ENCODE results near the gene SMIM7.
"Not testable (repeated sequence)": the region's sequence is repeated elsewhere in the genome, so short reads cannot be mapped to it uniquely, and the experiment has no call there.

SMIM7 gene

DNA sequence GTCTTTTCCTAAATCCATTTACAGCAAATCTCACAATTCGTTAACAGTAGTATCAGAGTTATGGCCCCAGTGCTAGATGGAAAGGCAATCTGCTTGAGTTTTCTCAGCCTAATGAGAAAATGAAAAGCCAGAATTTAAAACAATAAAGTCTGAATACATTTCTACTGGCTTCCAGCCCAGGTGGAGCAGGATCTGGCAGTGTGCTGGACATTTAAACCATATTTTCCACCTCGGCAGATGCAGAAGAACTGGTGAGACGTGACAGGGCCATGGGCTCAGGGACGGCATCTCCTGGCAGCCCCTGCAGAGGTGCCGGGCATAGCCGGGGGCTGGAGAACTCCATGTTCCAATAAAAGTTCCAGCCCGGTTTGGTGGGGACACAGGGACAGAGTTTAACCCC, 7.1 kb downstream of the SMIM7 start:
- FAIRE-seq: no peak
- TF ChIP-seq POLR2AphosphoS5 (IDR thresholded peaks at IDR 0.05; ENCODE audit: low read depth, low read length) (no peak), TAF1 (IDR thresholded peaks at IDR 0.05; ENCODE audit: borderline replicate concordance, low read depth, low read length) (no peak), POLR2A (IDR thresholded peaks at IDR 0.05; ENCODE audit: low read depth, low read length) (no peak)
- DNase-seq (ENCODE audit: insufficient read length): no peak

DNA sequence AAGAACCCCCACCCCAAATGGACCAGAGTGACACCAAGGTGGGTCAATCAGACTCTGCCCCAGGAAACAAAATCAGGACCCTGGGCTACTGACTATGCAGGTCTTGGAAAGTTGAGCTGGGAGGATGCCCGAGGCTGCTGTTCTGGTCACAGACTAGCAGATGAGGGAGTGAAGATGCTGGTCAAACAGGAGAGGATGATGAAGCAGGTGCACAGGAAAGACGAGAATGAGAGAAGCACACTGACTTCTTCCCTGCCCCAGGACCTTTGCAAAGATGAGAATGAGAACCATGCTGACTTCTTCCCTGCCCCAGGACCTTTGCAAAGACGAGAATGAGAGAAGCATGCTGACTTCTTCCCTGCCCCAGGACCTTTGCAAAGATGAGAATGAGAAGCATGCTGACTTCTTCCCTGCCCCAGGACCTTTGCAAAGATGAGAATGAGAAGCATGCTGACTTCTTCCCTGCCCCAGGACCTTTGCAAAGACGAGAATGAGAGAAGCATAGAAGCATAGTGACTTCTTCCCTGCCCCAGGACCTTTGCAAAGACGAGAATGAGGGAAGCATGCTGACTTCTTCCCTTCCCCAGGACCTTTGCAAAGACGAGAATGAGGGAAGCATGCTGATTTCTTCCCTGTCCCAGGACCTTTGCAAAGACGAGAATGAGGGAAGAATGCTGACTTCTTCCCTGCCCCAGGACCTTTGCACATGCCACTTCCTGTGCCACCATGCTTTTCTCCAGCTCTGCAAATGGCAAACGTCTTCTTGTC, 8.3 kb downstream of the SMIM7 start:
- not testable (repeated sequence) for FAIRE-seq; DNase-seq (ENCODE audit: insufficient read length)

DNA sequence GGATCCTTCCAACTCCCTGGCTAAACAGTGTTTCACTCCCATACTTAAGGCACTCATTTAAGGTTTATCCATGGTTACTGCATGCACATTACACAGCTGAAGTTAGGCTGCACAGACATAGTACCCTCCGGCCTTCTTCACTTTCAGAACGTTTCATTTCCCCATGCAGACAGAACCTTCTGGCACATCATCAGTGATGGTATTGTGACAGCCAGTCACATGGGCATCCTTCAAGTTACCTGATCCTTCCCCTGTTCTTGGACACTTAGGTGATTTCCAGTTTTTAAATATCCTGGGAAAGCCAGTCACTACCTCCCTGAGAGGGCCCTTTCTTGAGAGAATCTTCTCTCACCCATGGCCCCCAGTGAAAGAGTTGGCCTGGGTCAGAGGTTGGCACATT, 9.1 kb downstream of the SMIM7 start:
- no peak for DNase-seq (ENCODE audit: insufficient read length)
- TF ChIP-seq POLR2A (IDR thresholded peaks at IDR 0.05; ENCODE audit: low read depth, low read length): peak; percentile 25; the same call in 1 of the 2 replicates
- no peak for TF ChIP-seq TAF1 (IDR thresholded peaks at IDR 0.05; ENCODE audit: borderline replicate concordance, low read depth, low read length)
- TF ChIP-seq POLR2AphosphoS5 (IDR thresholded peaks at IDR 0.05; ENCODE audit: low read depth, low read length): no peak
- no peak for FAIRE-seq

DNA sequence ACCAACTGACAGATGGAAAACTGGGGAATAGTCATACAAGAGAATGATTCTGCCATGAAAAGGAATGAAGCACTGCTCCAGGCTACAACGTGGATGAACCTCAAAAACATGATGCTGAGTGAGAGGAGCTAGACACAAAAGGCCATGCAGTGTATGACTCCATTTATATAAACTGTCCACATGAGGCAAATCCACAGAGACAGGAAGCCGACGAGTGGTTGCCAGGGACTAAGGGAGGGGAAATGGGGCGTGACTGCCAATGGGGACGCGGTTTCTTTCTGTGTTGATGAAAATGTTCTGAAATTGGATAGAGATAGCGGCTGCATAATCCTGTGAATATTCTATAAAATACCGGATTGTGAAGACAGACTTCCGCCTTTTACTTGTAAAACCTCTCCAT, 10.2 kb downstream of the SMIM7 start:
- no peak for TF ChIP-seq POLR2AphosphoS5 (IDR thresholded peaks at IDR 0.05; ENCODE audit: low read depth, low read length)
- TF ChIP-seq TAF1 (IDR thresholded peaks at IDR 0.05; ENCODE audit: borderline replicate concordance, low read depth, low read length): no peak
- FAIRE-seq: no peak
- DNase-seq (ENCODE audit: insufficient read length): no peak

DNA sequence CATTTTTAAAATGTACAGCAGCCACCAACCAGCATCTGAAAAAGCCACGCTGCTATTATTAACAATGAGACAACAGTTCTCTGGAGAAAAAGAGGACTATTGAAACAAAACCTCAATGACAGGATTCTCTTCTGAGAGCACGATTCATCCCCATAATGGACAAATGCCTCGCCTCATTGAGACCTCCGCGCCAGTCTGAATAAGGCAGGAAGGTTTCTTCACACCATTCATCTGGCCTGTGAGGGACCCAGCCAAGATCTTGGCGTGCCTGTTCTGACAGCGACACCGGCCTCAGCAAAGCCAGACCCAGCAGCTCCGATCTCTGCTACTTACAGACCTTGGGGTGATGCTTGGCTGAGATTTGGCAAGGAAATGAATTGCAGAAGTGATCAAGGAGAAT, 14.8 kb downstream of the SMIM7 start:
- TF ChIP-seq TAF1 (IDR thresholded peaks at IDR 0.05; ENCODE audit: borderline replicate concordance, low read depth, low read length) (no peak), POLR2A (IDR thresholded peaks at IDR 0.05; ENCODE audit: low read depth, low read length) (no peak), POLR2AphosphoS5 (IDR thresholded peaks at IDR 0.05; ENCODE audit: low read depth, low read length) (no peak)
- FAIRE-seq (no peak), DNase-seq (ENCODE audit: insufficient read length) (no peak)

DNA sequence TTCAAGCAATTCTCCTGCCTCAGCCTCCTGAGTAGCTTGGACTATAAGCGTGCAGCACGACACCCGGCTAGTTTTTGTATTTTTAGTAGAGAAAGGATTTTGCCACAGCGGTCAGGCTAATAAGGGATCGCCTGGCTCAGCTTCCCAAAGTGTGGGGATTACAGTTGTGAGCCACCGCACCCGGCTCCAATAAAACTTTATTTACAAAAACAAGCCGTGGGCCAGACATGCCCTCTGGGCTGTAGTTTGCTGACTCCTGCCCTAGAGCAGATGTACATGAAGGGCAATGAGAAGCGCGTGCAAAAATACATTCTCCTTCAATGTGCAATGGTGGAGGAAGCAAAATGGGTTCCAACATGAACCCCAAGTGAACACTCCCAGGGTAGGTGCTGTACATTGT, 18.2 kb downstream of the SMIM7 start:
- FAIRE-seq (no peak), DNase-seq (ENCODE audit: insufficient read length) (no peak)
- TF ChIP-seq POLR2AphosphoS5 (IDR thresholded peaks at IDR 0.05; ENCODE audit: low read depth, low read length): no peak
- no peak for TF ChIP-seq POLR2A (IDR thresholded peaks at IDR 0.05; ENCODE audit: low read depth, low read length)
- no peak for TF ChIP-seq TAF1 (IDR thresholded peaks at IDR 0.05; ENCODE audit: borderline replicate concordance, low read depth, low read length)

DNA sequence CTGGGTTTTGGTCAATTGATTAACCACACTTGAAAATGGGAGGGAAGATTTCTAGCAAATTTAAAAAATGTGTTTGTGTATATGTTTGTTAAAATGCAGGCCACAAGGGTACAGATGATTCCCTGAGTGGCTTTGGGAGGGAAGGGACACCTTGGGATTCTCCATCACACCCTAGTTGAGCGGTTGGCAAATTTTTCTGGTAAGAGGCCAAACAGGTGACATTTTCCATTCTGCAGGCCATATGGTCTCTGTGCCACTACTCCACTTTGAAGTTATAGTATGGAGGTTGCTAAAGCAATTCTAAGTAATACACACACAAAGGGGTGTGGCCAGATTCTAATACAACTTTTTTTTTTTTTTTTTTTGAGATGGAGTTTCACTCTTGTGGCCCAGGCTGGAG, 19.0 kb downstream of the SMIM7 start:
- no peak for FAIRE-seq
- no peak for TF ChIP-seq TAF1 (IDR thresholded peaks at IDR 0.05; ENCODE audit: borderline replicate concordance, low read depth, low read length)
- TF ChIP-seq POLR2A (IDR thresholded peaks at IDR 0.05; ENCODE audit: low read depth, low read length): no peak
- no peak for TF ChIP-seq POLR2AphosphoS5 (IDR thresholded peaks at IDR 0.05; ENCODE audit: low read depth, low read length)
- DNase-seq (ENCODE audit: insufficient read length): no peak

DNA sequence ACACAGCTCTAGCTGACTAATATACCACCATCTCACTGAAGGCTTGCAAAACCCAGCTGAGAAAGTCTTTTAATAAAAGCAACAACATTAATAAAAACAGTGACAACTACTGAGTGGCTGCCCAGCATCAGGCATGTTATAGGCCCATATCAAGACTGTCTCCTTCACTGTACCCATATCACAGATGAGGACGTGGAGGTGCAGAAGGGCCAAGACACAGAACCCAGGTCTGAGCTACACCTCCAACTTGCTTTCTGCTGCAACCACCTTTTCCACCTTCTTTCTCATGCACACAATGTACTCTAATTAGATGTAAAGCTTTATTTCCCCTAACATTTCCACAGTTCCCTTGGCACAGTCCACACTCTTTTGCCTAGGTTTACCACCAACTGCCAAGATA, 21.3 kb downstream of the SMIM7 start:
- TF ChIP-seq POLR2A (IDR thresholded peaks at IDR 0.05; ENCODE audit: low read depth, low read length): no peak
- no peak for TF ChIP-seq POLR2AphosphoS5 (IDR thresholded peaks at IDR 0.05; ENCODE audit: low read depth, low read length)
- FAIRE-seq: no peak
- no peak for DNase-seq (ENCODE audit: insufficient read length)

DNA sequence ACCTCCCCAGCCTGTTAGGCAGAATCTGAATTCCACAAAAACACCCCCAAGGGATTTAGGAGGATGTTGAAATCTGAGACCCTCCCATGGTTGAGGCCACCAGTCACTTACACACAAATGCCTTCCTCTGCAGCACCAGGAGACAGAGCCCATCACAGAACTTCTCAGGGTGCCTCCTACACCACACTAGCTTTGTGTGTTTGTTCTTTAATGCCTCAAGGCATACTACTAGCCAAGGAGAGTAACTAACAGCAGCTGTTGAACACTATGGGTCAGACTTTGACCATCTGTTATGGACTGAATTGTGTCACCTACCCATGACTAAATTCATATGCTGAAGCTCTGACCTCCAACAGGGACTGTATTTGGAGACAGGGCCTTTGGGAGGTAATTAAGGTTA, 22.4 kb downstream of the SMIM7 start:
- FAIRE-seq (peak; percentile 27), DNase-seq (ENCODE audit: insufficient read length) (no peak)
- TF ChIP-seq POLR2A (IDR thresholded peaks at IDR 0.05; ENCODE audit: low read depth, low read length): no peak
- no peak for TF ChIP-seq TAF1 (IDR thresholded peaks at IDR 0.05; ENCODE audit: borderline replicate concordance, low read depth, low read length)
- no peak for TF ChIP-seq POLR2AphosphoS5 (IDR thresholded peaks at IDR 0.05; ENCODE audit: low read depth, low read length)

DNA sequence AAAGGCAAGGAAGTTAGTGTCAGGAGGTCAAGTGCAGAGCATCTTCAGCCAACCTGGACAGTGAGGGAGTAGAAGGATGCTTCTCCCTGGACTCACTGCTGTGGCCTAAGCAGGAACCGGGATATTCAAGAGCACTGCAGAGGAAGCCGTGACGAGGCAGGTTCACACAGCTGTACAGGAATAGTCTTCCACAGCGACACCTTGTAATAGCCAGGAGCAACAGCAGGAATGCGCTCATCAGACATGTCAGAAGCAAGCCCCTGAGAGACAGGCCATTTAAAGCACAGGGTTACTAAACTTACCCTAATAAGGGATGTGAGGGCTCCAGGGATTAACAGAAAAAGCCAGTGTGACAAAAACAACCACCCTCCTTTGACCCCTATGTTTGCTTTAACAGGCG, 28.5 kb downstream of the SMIM7 start:
- DNase-seq (ENCODE audit: insufficient read length) (no peak), FAIRE-seq (no peak)
- no peak for TF ChIP-seq POLR2AphosphoS5 (IDR thresholded peaks at IDR 0.05; ENCODE audit: low read depth, low read length)
- TF ChIP-seq POLR2A (IDR thresholded peaks at IDR 0.05; ENCODE audit: low read depth, low read length): no peak
- no peak for TF ChIP-seq TAF1 (IDR thresholded peaks at IDR 0.05; ENCODE audit: borderline replicate concordance, low read depth, low read length)

DNA sequence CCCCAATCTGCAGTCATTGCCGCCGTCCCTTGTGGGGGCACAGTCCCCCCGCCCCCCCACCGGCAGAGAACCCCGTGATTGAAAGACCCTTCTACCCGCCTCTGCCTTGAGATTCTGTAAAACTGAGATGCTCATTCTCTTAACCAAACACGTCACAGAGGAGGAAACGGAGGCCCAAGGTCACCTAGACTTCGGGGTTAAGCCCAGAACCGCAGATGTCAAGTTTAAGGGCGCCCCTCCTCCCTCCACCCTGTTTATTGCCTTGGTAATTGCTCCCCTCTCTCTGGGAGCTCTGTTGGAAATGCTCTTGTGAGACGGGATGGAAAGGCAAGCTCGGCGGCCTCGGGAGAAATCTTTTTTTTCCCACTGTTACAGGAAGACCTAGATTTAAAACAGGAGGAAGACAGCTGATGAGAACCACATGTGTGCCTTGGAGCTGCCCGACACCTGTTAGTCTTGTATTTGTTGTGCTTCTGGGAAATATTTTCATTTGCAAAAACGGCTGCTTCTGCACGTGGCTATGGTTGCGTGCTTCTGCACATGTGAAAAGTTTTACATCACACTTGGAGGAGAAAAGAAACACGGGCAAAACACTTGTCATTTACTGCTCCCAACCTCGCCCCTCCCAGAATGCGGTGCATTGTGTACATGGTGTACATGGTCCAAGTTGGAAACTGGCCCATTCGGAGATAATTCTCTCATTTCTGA, 30.8 kb downstream of the SMIM7 start:
- DNase-seq (ENCODE audit: insufficient read length): no peak
- FAIRE-seq: peak; percentile 70
- no peak for TF ChIP-seq TAF1 (IDR thresholded peaks at IDR 0.05; ENCODE audit: borderline replicate concordance, low read depth, low read length)
- TF ChIP-seq POLR2AphosphoS5 (IDR thresholded peaks at IDR 0.05; ENCODE audit: low read depth, low read length): no peak
- no peak; the same call in 1 of the 2 replicates for TF ChIP-seq POLR2A (IDR thresholded peaks at IDR 0.05; ENCODE audit: low read depth, low read length)

DNA sequence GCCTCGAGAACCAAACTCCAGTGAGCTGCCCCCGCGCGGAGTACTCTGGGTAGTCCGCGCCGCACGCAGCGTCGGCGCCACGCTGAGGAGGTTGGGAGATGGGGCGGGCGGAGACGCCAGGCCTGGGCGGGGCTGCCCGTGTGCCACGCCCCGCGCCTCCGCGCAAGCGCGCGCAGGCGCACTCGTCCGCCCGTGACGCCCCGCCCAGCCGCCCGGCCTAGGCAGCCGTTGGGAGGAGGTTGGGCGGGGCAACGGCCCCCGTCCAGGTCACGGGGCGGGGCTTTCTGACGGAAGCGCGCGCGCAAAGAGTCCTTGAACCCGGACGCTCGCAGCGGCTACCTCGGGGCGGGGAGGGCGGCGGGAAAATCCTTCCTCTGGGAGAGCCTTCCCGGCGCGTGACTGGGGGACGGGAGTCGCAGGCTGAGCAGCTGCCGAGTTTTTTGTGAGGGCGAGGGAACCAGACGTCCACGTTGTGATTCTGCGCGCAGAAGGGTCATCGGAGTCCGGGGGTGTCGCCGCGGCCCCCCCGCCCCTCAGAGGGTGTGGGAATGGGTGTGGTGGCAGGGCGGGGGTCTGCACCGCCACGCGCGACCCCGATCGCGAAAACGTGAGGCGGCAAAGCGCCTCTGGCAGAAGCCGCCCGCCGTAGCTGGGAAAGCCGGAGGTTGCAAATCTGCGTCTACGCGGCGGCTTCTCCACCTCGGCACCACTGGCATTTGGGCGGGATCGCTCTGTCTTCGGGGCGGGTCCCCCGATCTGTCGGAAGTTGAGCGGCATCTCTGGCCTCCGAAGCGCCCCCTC, 31.6 kb downstream of the SMIM7 start, which contains the start of gene MED26:
TSS of gene MED26 (minus strand) at position 22 of the 801 bp plus-strand sequence. CDS start 261 bp downstream, outside the sequence.
- FAIRE-seq (peak; percentile 99), DNase-seq (ENCODE audit: insufficient read length) (peak; percentile 86)
- TF ChIP-seq TAF1 (IDR thresholded peaks at IDR 0.05; ENCODE audit: borderline replicate concordance, low read depth, low read length): peak; percentile 92
- peak; percentile 62 for TF ChIP-seq POLR2AphosphoS5 (IDR thresholded peaks at IDR 0.05; ENCODE audit: low read depth, low read length)
- TF ChIP-seq POLR2A (IDR thresholded peaks at IDR 0.05; ENCODE audit: low read depth, low read length): peak; percentile 87

Measured in GM12892 (cell line).